HG03064 (cell line): ENCODE data around the gene MRTFB.

Experiments used
- ATAC-seq: cut with Tn5 transposase; IDR thresholded peaks from one replicate; pipeline ENCODE4 v1.9.1; 2021; ENCODE audit warnings: low read depth; ENCODE audit not compliant: unreplicated experiment

The MRTFB gene

DNA sequence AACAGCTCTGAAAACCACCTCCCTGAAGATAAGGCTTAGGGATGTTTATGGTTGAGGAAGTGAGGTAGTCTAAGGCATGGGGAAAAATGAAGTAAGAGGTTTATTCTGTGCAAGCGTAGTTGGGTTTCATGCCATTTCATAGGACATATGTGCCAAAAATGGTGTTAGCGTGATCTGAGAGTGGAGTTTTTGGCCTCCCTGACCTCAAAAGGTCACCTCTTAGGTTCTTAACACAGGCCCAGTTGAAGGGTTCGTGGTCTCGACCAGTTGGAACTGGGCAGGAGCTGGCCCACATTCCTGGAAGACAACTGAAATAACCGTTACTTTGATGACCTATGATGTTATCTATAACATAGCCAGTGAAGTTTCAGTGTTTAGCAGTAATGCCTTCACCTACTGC is 57.0 kb downstream of the MRTFB start:
- no peak for ATAC-seq

- ATAC-seq: no peak
Observed at GRCh38 chr16:14129502-14129901, 58.4 kb downstream of the MRTFB start.

- peak; percentile 29 for ATAC-seq
Observed at GRCh38 chr16:14131774-14132695, 60.9 kb downstream of the MRTFB start.

DNA sequence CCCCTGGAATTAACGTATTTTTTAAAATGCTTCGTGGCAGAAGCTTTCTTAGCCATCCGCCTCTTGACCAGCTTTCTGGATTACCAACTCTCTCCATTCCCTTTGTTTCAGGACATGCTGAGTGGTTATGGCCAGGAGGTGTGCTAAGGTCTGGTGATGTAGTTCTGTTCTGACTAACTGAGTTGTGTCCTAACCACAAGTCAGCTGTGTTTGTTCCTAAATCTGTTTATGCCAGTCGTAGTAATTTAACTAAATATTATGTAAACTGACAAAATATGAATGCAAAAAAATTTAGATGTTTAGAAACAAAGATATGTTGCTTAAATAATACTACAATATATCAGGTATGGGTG is 61.6 kb downstream of the MRTFB start:
- ATAC-seq: peak; percentile 57

DNA sequence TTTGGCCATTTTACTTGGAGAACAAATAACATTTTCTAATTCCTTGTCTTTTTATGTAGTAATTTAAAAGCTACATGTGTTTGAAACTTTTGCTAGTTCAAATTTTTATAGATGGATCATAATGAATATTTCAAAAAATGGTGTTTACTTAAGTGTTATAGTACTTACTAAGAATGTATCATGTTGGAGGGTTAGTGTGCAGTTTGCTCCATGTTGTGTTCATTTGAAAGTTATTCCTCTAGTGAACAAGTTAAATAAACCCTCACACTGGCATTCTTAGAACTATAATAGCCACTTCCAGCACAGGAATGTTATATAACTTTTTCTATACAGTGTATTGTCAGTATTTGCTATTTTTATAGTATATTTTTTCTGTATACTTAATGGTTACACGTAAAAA is 62.8 kb downstream of the MRTFB start:
- no peak for ATAC-seq

- no peak for ATAC-seq
Observed at GRCh38 chr16:14135704-14136103, 64.6 kb downstream of the MRTFB start.

GRCh38 chr16:14139872-14140271 is 68.8 kb downstream of the MRTFB start:
- no peak for ATAC-seq

DNA sequence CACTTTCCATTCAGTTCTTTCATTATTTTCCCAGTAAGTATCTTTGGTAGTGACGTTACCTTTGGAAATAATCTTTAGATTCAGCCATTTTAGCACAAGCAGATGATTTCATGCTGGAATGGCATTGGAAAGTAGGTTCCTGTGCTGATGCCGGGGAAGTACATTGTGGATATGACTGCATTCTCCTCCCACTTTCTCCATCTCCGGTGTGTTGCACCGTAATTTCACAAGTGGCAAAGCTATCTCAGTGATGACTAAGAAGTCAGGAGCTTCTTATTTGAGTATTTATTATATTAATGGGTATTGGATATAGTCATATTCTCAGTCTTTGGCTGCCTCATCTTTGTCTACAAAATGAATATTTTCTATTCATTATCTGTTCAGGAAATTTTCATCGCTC is 69.8 kb downstream of the MRTFB start:
- no peak for ATAC-seq

- no peak for ATAC-seq
Observed at GRCh38 chr16:14146445-14146844, 75.3 kb downstream of the MRTFB start.

DNA sequence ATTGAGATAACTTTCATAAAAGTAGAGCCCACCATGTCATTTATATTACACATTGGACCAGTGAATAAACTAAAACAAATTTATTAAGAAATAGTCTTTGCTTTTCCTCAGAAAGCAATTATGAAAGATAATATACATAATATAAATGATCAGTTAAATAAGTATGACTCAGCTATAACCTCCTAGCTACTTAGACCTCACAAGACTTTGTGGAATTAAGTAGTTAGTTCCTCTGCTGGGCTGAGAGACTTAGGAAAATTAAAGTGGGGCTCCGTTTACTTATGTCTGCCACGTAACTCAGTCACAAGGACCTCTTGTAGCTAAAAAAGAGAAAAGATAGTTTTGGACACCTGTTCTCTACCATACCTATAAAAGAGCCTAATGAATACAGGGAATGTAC is 76.9 kb downstream of the MRTFB start:
- ATAC-seq: no peak

DNA sequence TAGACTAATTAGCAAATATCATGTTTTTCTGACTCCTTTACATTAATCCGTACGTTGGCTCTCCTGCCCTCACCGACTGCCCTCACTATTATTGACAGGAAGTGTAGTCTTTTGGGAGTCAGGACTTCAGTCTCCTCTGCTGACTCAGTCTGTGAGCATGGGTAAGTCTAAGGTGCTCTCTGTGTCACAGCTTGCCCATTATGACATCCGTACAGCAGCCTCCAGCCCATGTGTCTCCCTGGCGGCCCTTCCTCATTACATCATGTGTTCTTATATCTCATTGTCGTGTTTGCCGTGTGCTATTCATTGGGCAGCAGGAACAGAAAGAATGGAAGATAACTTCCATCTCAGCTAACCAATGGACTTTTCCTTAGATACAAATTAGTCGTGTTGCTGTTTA is 77.5 kb downstream of the MRTFB start:
- no peak for ATAC-seq

DNA sequence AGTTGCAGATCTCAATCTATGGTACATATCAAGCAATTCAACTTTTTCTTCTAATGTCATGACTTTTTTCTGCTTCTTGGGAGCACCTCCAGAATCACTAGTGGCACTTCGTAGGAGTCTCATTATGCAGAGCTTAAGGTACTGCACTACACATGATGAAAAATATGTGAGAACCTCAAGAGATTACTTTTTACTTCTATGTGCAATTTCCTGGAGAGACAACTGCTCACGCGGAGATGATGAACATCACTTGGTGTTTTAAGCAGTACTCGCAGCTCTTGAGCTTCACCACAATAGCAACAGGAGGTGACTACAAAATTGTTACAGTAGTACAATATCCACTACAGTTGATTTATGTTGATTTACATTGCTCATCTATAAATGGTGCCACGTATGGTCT is 79.7 kb downstream of the MRTFB start:
- ATAC-seq: no peak

GRCh38 chr16:14151256-14152030 is 80.3 kb downstream of the MRTFB start:
- ATAC-seq: no peak

DNA sequence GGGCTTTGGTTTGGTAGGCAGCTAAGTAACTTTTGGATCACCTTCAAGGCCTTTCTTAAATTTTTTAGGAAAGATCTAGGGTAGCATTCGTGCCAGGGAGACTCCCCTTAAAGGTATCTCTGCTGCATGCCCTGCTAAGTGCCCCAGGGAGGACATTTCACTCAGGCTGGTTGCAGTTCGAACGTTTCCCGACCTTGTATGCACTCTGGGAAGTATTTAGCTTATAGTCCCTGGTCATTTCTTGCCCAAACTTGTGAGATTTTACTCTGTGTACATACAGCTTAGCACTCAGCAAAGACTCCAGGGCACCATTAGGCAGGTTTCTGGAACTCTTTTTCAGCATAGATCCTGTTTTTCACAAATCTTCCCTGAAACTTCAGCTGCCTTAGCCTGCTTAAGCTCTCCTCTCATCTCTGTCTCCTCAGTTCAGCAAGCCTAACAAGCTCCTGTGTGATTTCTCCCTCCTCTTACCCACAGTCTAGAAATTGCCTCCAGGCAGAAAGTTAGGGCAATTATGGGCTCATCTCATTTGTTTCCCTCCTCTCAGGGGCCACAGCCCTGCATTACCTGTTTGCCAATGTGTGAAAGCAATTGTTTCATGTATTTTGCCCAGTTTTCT is 84.6 kb downstream of the MRTFB start:
- ATAC-seq: no peak

DNA sequence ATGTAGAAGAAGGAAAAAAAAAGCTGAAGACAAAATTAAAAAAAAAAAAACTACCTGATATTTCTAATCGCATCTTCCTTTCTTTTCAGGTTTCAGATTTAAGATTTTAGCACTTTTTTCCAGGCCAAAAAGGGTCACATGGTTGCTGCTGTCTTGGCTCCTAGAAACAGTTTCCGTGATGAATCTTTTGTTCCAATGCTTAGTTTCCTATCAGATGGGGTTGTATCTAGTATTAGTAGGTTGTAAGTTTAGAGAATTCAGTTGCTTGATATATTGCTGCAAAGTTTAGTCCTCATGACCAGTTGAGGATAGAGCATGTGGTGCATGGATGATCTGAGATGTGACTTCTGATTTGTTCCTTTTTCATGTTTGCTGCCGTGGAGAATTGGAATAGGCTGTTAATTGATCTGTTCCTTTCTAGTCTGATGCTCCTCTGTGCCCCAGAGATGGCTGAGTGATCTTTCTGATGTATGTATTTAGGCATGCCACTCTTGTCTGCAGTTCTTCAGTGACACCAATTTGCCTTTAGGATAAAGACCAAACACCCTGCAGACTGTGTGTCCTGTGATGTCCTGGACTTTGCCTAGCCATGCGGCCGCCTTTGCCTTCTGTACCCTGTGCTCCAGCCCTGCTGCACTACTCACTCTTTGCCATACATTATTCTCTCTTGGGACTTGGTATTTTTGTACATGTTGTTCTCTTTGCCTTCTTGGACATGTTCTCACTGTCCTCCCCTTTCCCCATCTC is 94.0 kb downstream of the MRTFB start:
- no peak for ATAC-seq

DNA sequence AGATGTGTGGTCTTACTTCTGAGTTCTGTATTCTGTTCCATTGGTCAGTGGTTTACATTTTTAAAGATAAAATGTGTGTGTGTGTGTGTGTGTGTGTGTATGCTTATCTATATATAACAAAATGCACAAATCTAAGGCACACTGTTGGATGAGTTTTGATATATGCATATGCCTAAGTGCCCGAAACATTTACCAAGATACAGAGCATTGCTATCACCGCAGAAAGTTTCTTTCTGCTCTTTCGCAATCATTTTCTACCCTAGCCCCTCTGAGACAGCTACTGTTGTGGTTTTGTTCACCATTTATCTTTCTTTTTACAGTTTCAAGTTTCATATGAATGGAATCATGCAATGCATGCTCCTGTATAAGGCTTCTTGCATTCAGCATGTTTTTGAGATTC is 97.0 kb downstream of the MRTFB start:
- ATAC-seq: no peak

DNA sequence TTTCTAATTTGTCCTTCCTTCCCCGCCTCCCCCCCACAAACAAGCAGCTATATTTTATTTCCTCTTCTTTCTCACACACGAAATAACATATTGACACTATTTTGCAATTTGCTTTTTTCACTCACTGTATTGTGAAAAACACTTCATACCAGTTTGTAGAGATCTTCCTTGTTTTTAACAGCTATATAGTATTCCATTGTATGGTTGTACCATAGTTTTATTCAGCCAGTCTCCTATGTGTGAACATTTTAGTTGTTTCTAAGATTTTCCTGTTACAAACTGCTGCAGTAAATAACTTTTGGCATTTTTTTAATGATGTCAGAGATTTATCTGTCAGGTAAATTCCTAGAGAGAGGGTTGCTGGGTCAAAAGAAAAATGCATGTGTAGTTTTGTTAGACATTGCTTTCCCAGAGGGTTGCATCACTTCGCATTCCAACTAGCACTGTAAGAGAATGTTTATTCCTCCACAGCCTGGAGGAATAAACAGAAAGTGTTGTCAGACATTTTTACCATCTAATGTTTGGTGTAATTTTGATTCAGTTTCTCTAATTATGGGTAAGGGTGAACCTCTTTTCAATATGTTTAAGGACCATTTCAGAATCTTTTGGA is 101.2 kb downstream of the MRTFB start:
- no peak for ATAC-seq

DNA sequence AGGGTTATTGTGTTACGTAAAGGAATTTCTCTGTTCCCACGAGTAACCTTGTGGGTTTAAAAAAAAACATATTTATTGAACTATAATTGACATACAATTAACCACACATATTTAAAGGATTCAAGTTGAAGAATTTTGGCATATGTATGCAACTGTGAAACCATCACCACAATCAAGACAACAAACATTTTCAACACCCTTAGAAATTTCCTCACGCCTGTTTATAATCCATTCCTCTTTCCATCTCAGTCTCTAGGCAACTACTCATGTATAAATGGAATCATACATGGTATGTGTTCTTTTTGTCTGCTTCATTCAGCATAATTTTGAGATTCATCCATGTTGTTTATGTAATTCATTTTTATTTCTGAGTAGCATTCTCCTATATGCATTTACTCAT is 104.0 kb downstream of the MRTFB start:
- ATAC-seq: no peak

DNA sequence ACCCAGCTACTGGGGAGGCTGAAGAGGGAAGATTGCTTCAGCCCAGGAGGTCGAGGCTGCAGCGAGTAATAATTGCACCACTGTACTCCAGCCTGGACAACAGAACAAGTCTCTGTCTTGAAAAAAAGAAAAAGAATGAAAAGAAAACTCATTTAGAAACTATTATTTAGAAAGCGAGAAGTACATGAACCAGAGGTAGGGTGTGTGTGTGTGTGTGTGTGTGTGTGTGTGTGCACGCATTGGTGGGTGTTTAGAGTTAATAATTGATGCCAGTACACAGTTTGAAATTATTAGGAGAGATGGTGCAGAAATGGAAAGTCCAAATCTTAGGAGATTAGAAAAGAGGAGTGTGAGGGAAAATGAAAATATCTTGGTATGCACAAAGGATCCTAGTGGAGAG is 106.6 kb downstream of the MRTFB start:
- no peak for ATAC-seq

- ATAC-seq: no peak
Observed at GRCh38 chr16:14179116-14179515, 108.0 kb downstream of the MRTFB start.
